KMS-11 (cell line): ENCODE data around the gene EBP.

Source experiments
- H2AFZ ChIP-seq: fragments of 200-600 bp; sonication (generic); 2 replicates; pipeline ENCODE4 v1.6.1; 2016; ENCODE audit warnings: antibody characterized with exemption, mixed run types, low read depth
- H3K27ac ChIP-seq: fragments of 200-600 bp; sonication (generic); 2 replicates; pipeline ENCODE4 v1.6.1; 2016; ENCODE audit warnings: mild to moderate bottlenecking, mixed run types
- H3K27me3 ChIP-seq: fragments of 200-600 bp; sonication (generic); 2 replicates; pipeline ENCODE4 v1.6.1; 2017; ENCODE audit warnings: mild to moderate bottlenecking, low read depth, mixed run types, moderate library complexity; ENCODE audit not compliant: insufficient read depth
- H3K36me3 ChIP-seq: fragments of 200-600 bp; sonication (generic); 2 replicates; pipeline ENCODE4 v1.6.1; 2017; ENCODE audit warnings: mild to moderate bottlenecking, mixed run types; ENCODE audit not compliant: insufficient read depth
- H3K4me1 ChIP-seq: fragments of 200-600 bp; sonication (generic); 2 replicates; pipeline ENCODE4 v1.6.1; 2016; ENCODE audit warnings: mild to moderate bottlenecking, low read depth, mixed run types; ENCODE audit not compliant: poor library complexity, severe bottlenecking
- H3K4me2 ChIP-seq: fragments of 200-600 bp; sonication (generic); 2 replicates; pipeline ENCODE4 v1.7.0; 2016; ENCODE audit warnings: mild to moderate bottlenecking, mixed run types
- H3K4me3 ChIP-seq: fragments of 200-600 bp; sonication (generic); IDR thresholded peaks from 2 replicates; pipeline ENCODE4 v1.6.1; 2017; ENCODE audit warnings: low read depth, low read length, mixed read lengths; ENCODE audit not compliant: insufficient read depth
- H3K79me2 ChIP-seq: fragments of 200-600 bp; sonication (generic); 2 replicates; pipeline ENCODE4 v1.6.1; 2016; ENCODE audit warnings: low read depth, mixed run types; ENCODE audit not compliant: insufficient read depth
- H3K9ac ChIP-seq: fragments of 200-600 bp; sonication (generic); 2 replicates; pipeline ENCODE4 v1.6.1; 2016; ENCODE audit warnings: mild to moderate bottlenecking, mixed run types
- H4K20me1 ChIP-seq: fragments of 200-600 bp; sonication (generic); 2 replicates; pipeline ENCODE4 v1.6.1; 2016; ENCODE audit warnings: mild to moderate bottlenecking, mixed run types; ENCODE audit not compliant: insufficient read depth
- CTCF ChIP-seq: fragments of 200-600 bp; sonication (generic); conservative IDR thresholded peaks from 2 replicates; pipeline ENCODE4 v1.6.1; 2017; ENCODE audit warnings: low read depth, mild to moderate bottlenecking, antibody characterized with exemption, low read length, moderate library complexity, mixed read lengths

The EBP gene

GRCh38 chrX:48558271-48558670 is 36.7 kb downstream of the EBP start:
- H2AFZ ChIP-seq = no peak overlapping the region
- no peaks in the 10 kb centered on the region for H4K20me1 ChIP-seq
- H3K27me3 ChIP-seq = no peaks in the 10 kb centered on the region
- H3K36me3 ChIP-seq = no peaks in the 10 kb centered on the region
- H3K9ac ChIP-seq = no peak overlapping the region
- no peaks in the 10 kb centered on the region for H3K79me2 ChIP-seq
- no peaks in the 10 kb centered on the region for H3K4me1 ChIP-seq
- H3K4me3 ChIP-seq = no peak overlapping the region
- no peak overlapping the region for H3K27ac ChIP-seq
- no peak for TF ChIP-seq CTCF
- no peak overlapping the region for H3K4me2 ChIP-seq

- no peaks in the 10 kb centered on the region for H3K4me1 ChIP-seq
- TF ChIP-seq CTCF = no peak
- no peaks in the 10 kb centered on the region for H4K20me1 ChIP-seq
- no peaks in the 10 kb centered on the region for H3K27me3 ChIP-seq
- H2AFZ ChIP-seq = no peak overlapping the region
- H3K4me2 ChIP-seq = no peak overlapping the region
- H3K27ac ChIP-seq = no peak overlapping the region
- H3K9ac ChIP-seq = no peak overlapping the region
- no peaks in the 10 kb centered on the region for H3K36me3 ChIP-seq
- no peak overlapping the region for H3K4me3 ChIP-seq
- H3K79me2 ChIP-seq = no peaks in the 10 kb centered on the region
These were observed 38.0 kb downstream of the EBP start for GRCh38 chrX:48559636-48560035.

DNA sequence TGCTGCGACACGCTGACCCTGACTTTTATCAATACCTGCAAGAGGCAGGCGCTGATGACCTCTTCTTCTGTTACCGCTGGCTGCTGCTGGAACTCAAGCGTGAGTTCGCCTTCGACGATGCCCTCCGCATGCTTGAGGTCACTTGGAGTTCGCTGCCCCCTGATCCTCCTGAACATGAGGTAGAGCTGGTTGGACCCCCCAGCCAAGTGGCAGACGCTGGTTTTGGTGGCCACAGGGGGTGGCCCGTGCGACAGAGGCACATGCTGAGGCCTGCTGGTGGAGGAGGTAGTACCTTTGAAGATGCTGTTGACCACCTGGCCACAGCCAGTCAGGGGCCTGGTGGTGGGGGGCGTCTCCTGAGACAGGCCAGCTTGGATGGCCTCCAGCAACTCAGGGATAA is 38.4 kb downstream of the EBP start:
- H3K79me2 ChIP-seq = no peaks in the 10 kb centered on the region
- no peaks in the 10 kb centered on the region for H3K27me3 ChIP-seq
- no peak overlapping the region for H3K4me2 ChIP-seq
- H3K4me1 ChIP-seq = no peaks in the 10 kb centered on the region
- no peak for TF ChIP-seq CTCF
- H3K4me3 ChIP-seq = no peak overlapping the region
- no peaks in the 10 kb centered on the region for H4K20me1 ChIP-seq
- no peak overlapping the region for H3K27ac ChIP-seq
- H3K9ac ChIP-seq = no peak overlapping the region
- no peaks in the 10 kb centered on the region for H3K36me3 ChIP-seq
- H2AFZ ChIP-seq = no peak overlapping the region

DNA sequence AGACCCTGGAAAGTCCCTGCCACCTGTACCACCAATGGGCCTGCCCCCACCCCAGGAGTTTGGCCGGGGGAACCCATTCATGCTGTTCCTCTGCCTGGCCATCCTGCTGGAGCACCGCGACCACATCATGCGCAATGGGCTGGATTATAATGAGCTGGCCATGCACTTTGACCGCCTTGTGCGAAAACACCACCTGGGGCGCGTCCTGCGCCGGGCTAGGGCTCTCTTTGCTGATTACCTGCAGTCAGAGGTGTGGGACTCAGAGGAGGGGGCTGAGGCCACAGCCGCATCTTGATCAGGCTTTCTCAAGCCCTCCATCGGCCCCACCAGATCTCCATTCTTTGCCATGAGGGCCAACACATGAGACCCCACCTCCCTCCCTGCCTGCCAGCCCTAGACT is 39.1 kb downstream of the EBP start:
- no peak overlapping the region for H2AFZ ChIP-seq
- H3K4me1 ChIP-seq = no peaks in the 10 kb centered on the region
- no peak overlapping the region for H3K9ac ChIP-seq
- TF ChIP-seq CTCF = no peak
- H4K20me1 ChIP-seq = no peaks in the 10 kb centered on the region
- H3K79me2 ChIP-seq = no peaks in the 10 kb centered on the region
- H3K4me3 ChIP-seq = no peak overlapping the region
- no peak overlapping the region for H3K4me2 ChIP-seq
- H3K27ac ChIP-seq = no peak overlapping the region
- no peaks in the 10 kb centered on the region for H3K36me3 ChIP-seq
- no peaks in the 10 kb centered on the region for H3K27me3 ChIP-seq

GRCh38 chrX:48569958-48570357 is 48.4 kb downstream of the EBP start:
- H4K20me1 ChIP-seq = no peaks in the 10 kb centered on the region
- H3K4me3 ChIP-seq = no peak overlapping the region
- no peak overlapping the region for H2AFZ ChIP-seq
- H3K4me2 ChIP-seq = no peak overlapping the region
- H3K4me1 ChIP-seq = no peaks in the 10 kb centered on the region
- no peak for TF ChIP-seq CTCF
- H3K9ac ChIP-seq = no peak overlapping the region
- H3K27ac ChIP-seq = no peak overlapping the region
- H3K27me3 ChIP-seq = no peaks in the 10 kb centered on the region
- no peaks in the 10 kb centered on the region; the same call in 1 of the 2 replicates for H3K36me3 ChIP-seq
- H3K79me2 ChIP-seq = peaks cover 2% of the 10 kb centered on the region
